ENCODE measurements around the gene GRIK4. TPM values are rescaled to one million over a fixed set of nuclear protein-coding genes. Genes with fewer than 3 reads are reported as not detected.

The GRIK4 gene
- total and polyA plus RNA-seq, 2 donors from 2014 or later: 0.25 TPM; not detected in 1

GRCh38 chr11:120727752-120728151 lies 216.2 kb downstream of the GRIK4 start:
- TF ChIP-seq CTCF (IDR thresholded peaks at IDR 0.05; ENCODE audit: borderline replicate concordance, extremely low read depth, insufficient read depth): no peak
- DNase-seq (no peak), FAIRE-seq (no peak)
- peaks cover 0 to 17% (median 2%) of the 10 kb centered on the region in 3 donors for H3K9me3 ChIP-seq (ENCODE audit: control insufficient read depth in 2 of 3, insufficient read depth in 1 of 3, low read length in 3 of 3)
- no peaks in the 10 kb centered on the region for H3K4me1 ChIP-seq (ENCODE audit: control insufficient read depth in 2 of 3, insufficient read depth in 2 of 3, low read depth in 1 of 3, low read length in 3 of 3)
- no peak overlapping the region for H3K27ac ChIP-seq (ENCODE audit: low read depth in 2 of 2, low read length in 2 of 2)
- H3K9ac ChIP-seq (ENCODE audit: low read length in 3 of 3): no peak overlapping the region
- H3K4me3 ChIP-seq (ENCODE audit: low read length in 3 of 3): no peak overlapping the region
- H3K36me3 ChIP-seq (ENCODE audit: control insufficient read depth in 2 of 3, insufficient read depth in 3 of 3, low read length in 3 of 3): no peaks in the 10 kb centered on the region
- H3K27me3 ChIP-seq (ENCODE audit: control insufficient read depth, insufficient read depth, low read length): no peaks in the 10 kb centered on the region
- intact Hi-C loops (cut with DNase I): no loop called here

GRCh38 chr11:120735035-120735434 lies 223.5 kb downstream of the GRIK4 start:
- no peak for TF ChIP-seq CTCF (IDR thresholded peaks at IDR 0.05; ENCODE audit: borderline replicate concordance, extremely low read depth, insufficient read depth)
- DNase-seq (no peak), FAIRE-seq (no peak)
- Histone ChIP-seq H3K9me3 (ENCODE audit: control insufficient read depth in 2 of 3, insufficient read depth in 1 of 3, low read length in 3 of 3) (no peaks in the 10 kb centered on the region), H3K4me3 (ENCODE audit: low read length in 3 of 3) (no peak overlapping the region), H3K36me3 (ENCODE audit: control insufficient read depth in 2 of 3, insufficient read depth in 3 of 3, low read length in 3 of 3) (no peaks in the 10 kb centered on the region), H3K27me3 (ENCODE audit: control insufficient read depth, insufficient read depth, low read length) (no peaks in the 10 kb centered on the region), H3K4me1 (ENCODE audit: control insufficient read depth in 2 of 3, insufficient read depth in 2 of 3, low read depth in 1 of 3, low read length in 3 of 3) (no peaks in the 10 kb centered on the region), H3K9ac (ENCODE audit: low read length in 3 of 3) (no peak overlapping the region), H3K27ac (ENCODE audit: low read depth in 2 of 2, low read length in 2 of 2) (no peak overlapping the region)
- intact Hi-C loops (cut with DNase I): no loop called here

- FAIRE-seq (no peak), DNase-seq (no peak)
- Histone ChIP-seq H3K9me3 (ENCODE audit: control insufficient read depth in 2 of 3, insufficient read depth in 1 of 3, low read length in 3 of 3) (no peaks in the 10 kb centered on the region), H3K36me3 (ENCODE audit: control insufficient read depth in 2 of 3, insufficient read depth in 3 of 3, low read length in 3 of 3) (no peaks in the 10 kb centered on the region), H3K27ac (ENCODE audit: low read depth in 2 of 2, low read length in 2 of 2) (no peak overlapping the region), H3K4me3 (ENCODE audit: low read length in 3 of 3) (no peak overlapping the region), H3K4me1 (ENCODE audit: control insufficient read depth in 2 of 3, insufficient read depth in 2 of 3, low read depth in 1 of 3, low read length in 3 of 3) (no peaks in the 10 kb centered on the region), H3K27me3 (ENCODE audit: control insufficient read depth, insufficient read depth, low read length) (no peaks in the 10 kb centered on the region), H3K9ac (ENCODE audit: low read length in 3 of 3) (no peak overlapping the region)
- no peak for TF ChIP-seq CTCF (IDR thresholded peaks at IDR 0.05; ENCODE audit: borderline replicate concordance, extremely low read depth, insufficient read depth)
- intact Hi-C loops (cut with DNase I): no loop called here
Measured at GRCh38 chr11:120738516-120739046, 227.0 kb downstream of the GRIK4 start.

GRCh38 chr11:120739780-120740179 lies 228.2 kb downstream of the GRIK4 start:
- Histone ChIP-seq H3K4me3 (ENCODE audit: low read length in 3 of 3) (no peak overlapping the region), H3K27me3 (ENCODE audit: control insufficient read depth, insufficient read depth, low read length) (no peaks in the 10 kb centered on the region), H3K4me1 (ENCODE audit: control insufficient read depth in 2 of 3, insufficient read depth in 2 of 3, low read depth in 1 of 3, low read length in 3 of 3) (no peaks in the 10 kb centered on the region), H3K9me3 (ENCODE audit: control insufficient read depth in 2 of 3, insufficient read depth in 1 of 3, low read length in 3 of 3) (no peaks in the 10 kb centered on the region), H3K27ac (ENCODE audit: low read depth in 2 of 2, low read length in 2 of 2) (no peak overlapping the region), H3K36me3 (ENCODE audit: control insufficient read depth in 2 of 3, insufficient read depth in 3 of 3, low read length in 3 of 3) (no peaks in the 10 kb centered on the region), H3K9ac (ENCODE audit: low read length in 3 of 3) (no peak overlapping the region)
- no peak for TF ChIP-seq CTCF (IDR thresholded peaks at IDR 0.05; ENCODE audit: borderline replicate concordance, extremely low read depth, insufficient read depth)
- DNase-seq (no peak), FAIRE-seq (no peak)
- intact Hi-C loops (cut with DNase I): no loop called here

All from kidney (tissue), 14 donors.